SK-N-SH (cell line): Measurements from ENCODE around the gene EFTUD2. TPM values are rescaled to one million over a fixed set of nuclear protein-coding genes. Genes with fewer than 3 reads are reported as not detected.

ENCODE experiments used
- CTCF ChIA-PET: fragments of 300-600, 350-600 bp; formaldehyde crosslinking; extraction: SDS; loops from one replicate; lab custom pipeline; 2021; lab: Yijun Ruan, JAX
- POLR2A ChIA-PET: fragments of 350-600 bp; sonication (Branson Sonifier 250); formaldehyde crosslinking; extraction: SDS; loops from one replicate; lab custom pipeline; 2020; ENCODE audit warnings: antibody characterized with exemption, inconsistent platforms; lab: Yijun Ruan, JAX
- DNase-seq: peaks from one replicate; pipeline ENCODE4 v3.0.0; 2012
- H2AFZ ChIP-seq: fragments of 200-600 bp; sonication (generic); 2 replicates; pipeline ENCODE4 v1.8.1; 2016; ENCODE audit warnings: antibody characterized with exemption, mild to moderate bottlenecking, low read depth
- H3F3A ChIP-seq: fragments of 200-600 bp; sonication (generic); replicated peaks from 2 replicates; pipeline ENCODE3; 2016; ENCODE audit warnings: antibody characterized with exemption, mild to moderate bottlenecking; ENCODE audit not compliant: insufficient read depth
- H3K27ac ChIP-seq, 2 experiments: fragments of 200-500 bp in 1 of 2; fragments of 200-600 bp in 1 of 2; sonication (Bioruptor generic) in 1 of 2; sonication (generic), shearing (Covaris generic) in 1 of 2; 2 replicates each; pipeline versions ENCODE4 v1.5.1 to v1.6.1; 2014 to 2016; ENCODE audit warnings: low read depth in 2 of 2, inconsistent platforms in 1 of 2, low read length in 1 of 2, mild to moderate bottlenecking in 1 of 2, mixed read lengths in 1 of 2
- H3K27me3 ChIP-seq: fragments of 200-600 bp; sonication (generic), shearing (Covaris generic); 2 replicates; pipeline ENCODE4 v1.6.1; 2016; ENCODE audit warnings: mixed run types; ENCODE audit not compliant: insufficient read depth
- H3K36me3 ChIP-seq, 2 experiments: fragments of 200-500 bp in 1 of 2; fragments of 200-600 bp in 1 of 2; sonication (Bioruptor generic) in 1 of 2; sonication (generic) in 1 of 2; replicated peaks in 1 of 2; 2 replicates each; pipeline versions ENCODE3 to v1.5.1; 2014 to 2016; ENCODE audit warnings: low read length in 1 of 2, mild to moderate bottlenecking in 1 of 2; ENCODE audit not compliant: insufficient read depth in 2 of 2, control insufficient read depth in 1 of 2
- H3K4me1 ChIP-seq, 2 experiments: fragments of 200-500 bp in 1 of 2; fragments of 200-600 bp in 1 of 2; sonication (Bioruptor generic) in 1 of 2; sonication (generic), shearing (Covaris generic) in 1 of 2; 2 replicates each; pipeline versions ENCODE4 v1.5.1 to v1.6.1; 2014 to 2016; ENCODE audit warnings: low read depth in 1 of 2, low read length in 1 of 2, mixed run types in 1 of 2; ENCODE audit not compliant: insufficient read depth in 2 of 2, control insufficient read depth in 1 of 2
- H3K4me2 ChIP-seq: fragments of 200-600 bp; sonication (generic), shearing (Covaris generic); 2 replicates; pipeline ENCODE4 v1.6.1; 2017; ENCODE audit warnings: mixed run types
- H3K4me3 ChIP-seq, 2 experiments: fragments of 200-500 bp in 1 of 2; fragments of 200-600 bp in 1 of 2; sonication (Bioruptor generic) in 1 of 2; sonication (generic), shearing (Covaris generic) in 1 of 2; 2 replicates each; pipeline versions ENCODE4 v1.5.1 to v1.8.1; 2014 to 2016; ENCODE audit warnings: low read depth in 2 of 2, inconsistent platforms in 1 of 2, low read length in 1 of 2, mild to moderate bottlenecking in 1 of 2, mixed read lengths in 1 of 2, moderate library complexity in 1 of 2
- H3K79me2 ChIP-seq: fragments of 200-600 bp; sonication (generic); 2 replicates; pipeline ENCODE4 v1.8.1; 2017; ENCODE audit warnings: mild to moderate bottlenecking; ENCODE audit not compliant: insufficient read depth
- H3K9ac ChIP-seq: fragments of 200-600 bp; sonication (generic); 2 replicates; pipeline ENCODE4 v1.6.1; 2017; ENCODE audit warnings: mixed run types
- H3K9me2 ChIP-seq: fragments of 200-600 bp; sonication (generic); 2 replicates; pipeline ENCODE4 v1.6.1; 2017; ENCODE audit warnings: mixed run types
- H3K9me3 ChIP-seq: fragments of 200-600 bp; sonication (generic); 2 replicates; pipeline ENCODE4 v1.6.1; 2017; ENCODE audit warnings: mixed run types, mild to moderate bottlenecking, moderate library complexity
- H4K20me1 ChIP-seq: fragments of 200-600 bp; sonication (generic); 2 replicates; pipeline ENCODE4 v1.6.1; 2017; ENCODE audit warnings: mild to moderate bottlenecking, mixed run types; ENCODE audit not compliant: insufficient read depth
- FOSL2 ChIP-seq: IDR thresholded peaks from 2 replicates; pipeline ENCODE4 v1.4.0; 2012; ENCODE audit warnings: low read depth, mild to moderate bottlenecking, moderate library complexity, borderline replicate concordance
- FOXJ3 ChIP-seq: sonication (generic); formaldehyde crosslinking; IDR thresholded peaks from 2 replicates; pipeline ENCODE4 v1.5.1; 2020; ENCODE audit warnings: mild to moderate bottlenecking, missing genetic modification reagents
- JUND ChIP-seq: IDR thresholded peaks from 2 replicates; pipeline ENCODE4 v1.4.0; 2012
- NFIC ChIP-seq: IDR thresholded peaks from 2 replicates; pipeline ENCODE4 v1.4.0; 2012; ENCODE audit warnings: borderline replicate concordance
- PBX3 ChIP-seq: IDR thresholded peaks from 2 replicates; pipeline ENCODE4; 2012
- RCOR1 ChIP-seq: fragments of 150-350 bp; IDR thresholded peaks from 2 replicates; pipeline ENCODE4 v1.6.1; 2017; ENCODE audit warnings: antibody characterized with exemption, low read length
- RXRA ChIP-seq: IDR thresholded peaks from 2 replicates; pipeline ENCODE4 v1.4.0; 2012; ENCODE audit warnings: low read depth, mild to moderate bottlenecking, borderline replicate concordance
- SIN3A ChIP-seq: IDR thresholded peaks from 2 replicates; pipeline ENCODE4 v1.6.1; 2012; ENCODE audit warnings: low read depth, mild to moderate bottlenecking, low read length, moderate library complexity, borderline replicate concordance
- TCF12 ChIP-seq: IDR thresholded peaks from 2 replicates; pipeline ENCODE4 v1.4.0; 2012
- TEAD4 ChIP-seq: IDR thresholded peaks from 2 replicates; pipeline ENCODE4 v1.4.0; 2012; ENCODE audit warnings: mild to moderate bottlenecking, borderline replicate concordance; ENCODE audit not compliant: insufficient read depth
- USF1 ChIP-seq: IDR thresholded peaks from 2 replicates; pipeline ENCODE4 v1.4.0; 2012; ENCODE audit warnings: low read depth, borderline replicate concordance
- WGBS: methylation state at CpG from one replicate; pipeline ENCODE4 v1.1.6; 2017; ENCODE audit warnings: low lambda C conversion rate; 5-methylcytosine and 5-hydroxymethylcytosine counted together
- polyA plus RNA-seq, 3 experiments: library from polyadenylated mRNA; depleted of rRNA; stranded (reverse); fragments of >200 nt; gene quantifications; 2 replicates each; pipeline ENCODE4 v1.2.3, GENCODE V29; 2012

Gene EFTUD2
- polyA plus RNA-seq, 1 of the 3 experiments (the other 2 are of a cell fraction) = 82.9 TPM

- TF ChIP-seq JUND (0 out of 2 replicates have a peak, but pooled peaks have one; percentile 24), TCF12 (peak; percentile 31; the same call in 1 of the 2 replicates), RCOR1 (no peak)
These were observed 1.6 kb upstream of the EFTUD2 start (continued) for GRCh38 chr17:44900894-44901293.

- DNase-seq = no peak
These were observed 524 bp downstream of the EFTUD2 start for GRCh38 chr17:44898768-44899073.

GRCh38 chr17:44894642-44895041 lies 4.6 kb downstream of the EFTUD2 start:
- CTCF ChIA-PET = interaction anchor here (0.7 to 2.9 kb wide), 3 partner anchors 16 to 205 kb away, joined by 3 to 14 read pairs (median 5); no protein-coding TSS in a partner anchor
- POLR2A ChIA-PET = no interaction called here
- H3K36me3 ChIP-seq = peaks cover 21 to 50% of the 10 kb centered on the region in 2 experiments

More at GRCh38 chr17:44898768-44899073, 524 bp downstream of the EFTUD2 start:
- TF ChIP-seq FOSL2 = no peak
- no peak for TF ChIP-seq TEAD4
- no peak for TF ChIP-seq TCF12
- no peak for TF ChIP-seq USF1
- no peak for TF ChIP-seq RCOR1
- TF ChIP-seq JUND = no peak
- TF ChIP-seq PBX3 = no peak
- no peak for TF ChIP-seq SIN3A
- TF ChIP-seq FOXJ3 (CRISPR knock-in tag) = no peak
- no peak for TF ChIP-seq NFIC
- H3K27ac ChIP-seq = peak overlapping the region; percentile 94 to 99
- no peaks in the 10 kb centered on the region for H3K9me2 ChIP-seq
- H3K36me3 ChIP-seq = peaks cover 8 to 26% of the 10 kb centered on the region in 2 experiments
- peaks cover 6 to 23% of the 10 kb centered on the region in 2 experiments; a peak in 3 of 4 replicates for H3K4me1 ChIP-seq
- WGBS = under 1% methylated on average over 7 of the region's 7 CpGs
- H3K9ac ChIP-seq = peak overlapping the region; percentile 98
- H3K79me2 ChIP-seq = peaks cover 55% of the 10 kb centered on the region
- peak overlapping the region; percentile 66 for H2AFZ ChIP-seq
- no peaks in the 10 kb centered on the region for H3K9me3 ChIP-seq
- H3K27me3 ChIP-seq = no peaks in the 10 kb centered on the region
- H3F3A ChIP-seq = peaks cover 26% of the 10 kb centered on the region
- peak overlapping the region; percentile 91 for H3K4me2 ChIP-seq
- H3K4me3 ChIP-seq = peak overlapping the region; percentile 92 to 97
- POLR2A ChIA-PET = interaction anchor here (1.2 to 1.3 kb wide), 2 partner anchors 14 to 121 kb away, joined by 3 to 4 read pairs; no protein-coding TSS in a partner anchor
- 0 out of 2 replicates have a peak, but pooled peaks cover 4% of the 10 kb centered on the region for H4K20me1 ChIP-seq
- CTCF ChIA-PET = interaction anchor here (1.0 to 6.8 kb wide), 15 partner anchors 9 to 237 kb away, joined by 3 to 38 read pairs (median 4); partner anchors contain the start of genes ACBD4 and PLCD3

More at GRCh38 chr17:44894642-44895041, 4.6 kb downstream of the EFTUD2 start:
- H3F3A ChIP-seq = peaks cover 10% of the 10 kb centered on the region
- H3K4me3 ChIP-seq = no peak overlapping the region
- no peak overlapping the region for H3K4me2 ChIP-seq
- no peaks in the 10 kb centered on the region for H3K9me3 ChIP-seq
- no peaks in the 10 kb centered on the region; a peak in 1 of 4 replicates for H3K4me1 ChIP-seq
- peaks cover 94% of the 10 kb centered on the region for H3K79me2 ChIP-seq
- H2AFZ ChIP-seq = no peak overlapping the region
- 98% methylated on average over 4 of the region's 4 CpGs for WGBS
- H3K9me2 ChIP-seq = no peaks in the 10 kb centered on the region
- no peak for DNase-seq
- H3K27me3 ChIP-seq = no peaks in the 10 kb centered on the region
- H3K27ac ChIP-seq = no peak overlapping the region
- no peak for TF ChIP-seq RXRA
- TF ChIP-seq SIN3A = no peak
- peaks cover 12% of the 10 kb centered on the region for H4K20me1 ChIP-seq
- no peak overlapping the region for H3K9ac ChIP-seq
